C4-2B (cell line): Measurements from ENCODE around the gene PCSK5.

Experiments used
- H3K27ac ChIP-seq: fragments of 450-650 bp; 2 replicates; pipeline ENCODE4 v1.5.1; 2017
- ZFX ChIP-seq: fragments of 450-650 bp; IDR thresholded peaks from 2 replicates; pipeline ENCODE4 v1.6.1; 2017
- TF ChIP-seq, protein P1 (sequence below): fragments of 450-650 bp; conservative IDR thresholded peaks from 2 replicates; pipeline ENCODE4 v1.5.1; 2017; ENCODE audit warnings: mild to moderate bottlenecking

PCSK5 gene

DNA sequence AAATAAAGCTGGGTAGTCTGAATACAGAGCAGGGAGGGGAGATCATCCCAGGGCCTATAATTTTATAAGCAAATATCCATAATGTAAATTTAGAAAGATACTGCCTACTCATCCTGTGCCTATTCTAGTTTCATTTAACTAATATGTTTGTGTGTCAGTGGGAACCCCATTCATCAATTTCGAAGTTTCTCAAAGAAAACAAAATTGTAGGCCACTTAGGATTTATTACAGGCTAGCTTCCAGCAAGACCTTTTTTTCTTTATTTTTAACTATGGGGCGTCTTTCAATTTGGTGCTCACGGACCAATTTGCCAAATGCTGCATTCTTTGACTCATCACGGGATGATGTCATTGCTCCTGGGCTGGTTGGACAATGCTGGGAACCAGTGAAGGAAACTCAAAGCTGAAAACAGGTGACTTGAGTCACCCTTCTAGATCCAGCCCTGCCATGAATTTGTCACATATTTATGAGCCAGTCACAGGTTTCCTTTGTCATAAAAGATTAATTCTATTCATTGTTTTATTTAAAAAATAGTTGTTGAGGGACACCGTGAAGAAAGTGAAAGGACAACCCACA is 13.4 kb downstream of the PCSK5 start:
- H3K27ac ChIP-seq = no peak overlapping the region
- TF ChIP-seq, protein P1, sequence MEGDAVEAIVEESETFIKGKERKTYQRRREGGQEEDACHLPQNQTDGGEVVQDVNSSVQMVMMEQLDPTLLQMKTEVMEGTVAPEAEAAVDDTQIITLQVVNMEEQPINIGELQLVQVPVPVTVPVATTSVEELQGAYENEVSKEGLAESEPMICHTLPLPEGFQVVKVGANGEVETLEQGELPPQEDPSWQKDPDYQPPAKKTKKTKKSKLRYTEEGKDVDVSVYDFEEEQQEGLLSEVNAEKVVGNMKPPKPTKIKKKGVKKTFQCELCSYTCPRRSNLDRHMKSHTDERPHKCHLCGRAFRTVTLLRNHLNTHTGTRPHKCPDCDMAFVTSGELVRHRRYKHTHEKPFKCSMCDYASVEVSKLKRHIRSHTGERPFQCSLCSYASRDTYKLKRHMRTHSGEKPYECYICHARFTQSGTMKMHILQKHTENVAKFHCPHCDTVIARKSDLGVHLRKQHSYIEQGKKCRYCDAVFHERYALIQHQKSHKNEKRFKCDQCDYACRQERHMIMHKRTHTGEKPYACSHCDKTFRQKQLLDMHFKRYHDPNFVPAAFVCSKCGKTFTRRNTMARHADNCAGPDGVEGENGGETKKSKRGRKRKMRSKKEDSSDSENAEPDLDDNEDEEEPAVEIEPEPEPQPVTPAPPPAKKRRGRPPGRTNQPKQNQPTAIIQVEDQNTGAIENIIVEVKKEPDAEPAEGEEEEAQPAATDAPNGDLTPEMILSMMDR = no peak
- TF ChIP-seq ZFX = no peak

DNA sequence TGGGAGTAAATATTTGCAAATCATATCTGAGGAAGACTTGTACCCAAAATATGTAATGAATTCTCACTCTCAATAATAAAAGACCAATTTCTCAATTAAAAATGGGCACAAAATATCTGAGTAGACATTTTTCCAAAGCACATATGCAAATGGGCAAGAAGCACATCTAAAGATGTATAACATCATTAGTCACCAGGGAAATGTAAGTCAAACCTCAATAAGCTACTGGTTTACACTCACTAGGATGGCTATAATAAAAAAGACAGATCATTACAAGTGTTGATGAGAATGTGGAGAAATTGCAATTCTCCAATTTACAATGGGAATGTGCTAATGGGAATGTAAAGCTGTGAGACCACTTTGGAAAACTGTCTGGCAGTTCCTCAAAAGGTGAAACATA is 13.9 kb downstream of the PCSK5 start:
- TF ChIP-seq, protein P1 = no peak
- TF ChIP-seq ZFX = no peak
- H3K27ac ChIP-seq = no peak overlapping the region

DNA sequence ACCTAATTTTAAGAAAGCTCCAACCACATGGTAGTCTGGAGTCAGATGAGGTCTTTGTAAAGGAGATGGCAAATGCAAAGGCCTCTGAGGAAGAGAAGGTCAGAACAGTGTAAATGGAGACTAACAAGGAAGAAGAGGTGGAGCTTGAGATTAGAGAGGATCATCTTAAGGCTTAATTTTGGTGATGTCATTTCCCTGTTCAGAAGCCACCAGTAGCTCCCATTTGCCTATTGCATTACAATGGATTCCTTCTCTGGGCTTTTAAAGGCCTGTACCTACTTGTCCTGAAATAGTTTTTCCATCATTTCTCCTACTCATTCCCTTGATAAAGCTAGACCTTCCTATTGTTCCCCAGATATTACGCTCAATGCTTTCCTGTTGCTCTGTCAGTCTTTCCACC is 16.1 kb downstream of the PCSK5 start:
- TF ChIP-seq, protein P1 = no peak
- no peak for TF ChIP-seq ZFX
- no peak overlapping the region for H3K27ac ChIP-seq

DNA sequence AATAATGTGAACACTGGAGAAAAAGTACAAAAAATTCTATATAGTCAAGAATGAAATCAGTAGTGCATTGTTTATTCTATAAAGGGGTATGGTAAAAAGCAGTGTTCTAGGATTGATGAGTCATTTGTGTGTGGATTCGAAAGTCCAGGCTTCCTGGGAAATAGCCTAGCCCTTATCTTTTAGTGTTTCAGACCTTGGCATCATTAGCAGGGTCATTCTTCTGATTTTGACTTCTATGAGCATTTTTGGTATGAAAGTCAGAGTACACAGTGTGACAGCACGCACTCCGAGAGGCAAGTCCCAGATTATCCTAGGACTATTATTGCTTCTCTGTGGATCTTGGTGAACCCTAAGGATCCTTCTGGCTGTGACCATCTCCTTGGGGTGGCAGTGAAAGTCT is 16.9 kb downstream of the PCSK5 start:
- no peak overlapping the region for H3K27ac ChIP-seq

DNA sequence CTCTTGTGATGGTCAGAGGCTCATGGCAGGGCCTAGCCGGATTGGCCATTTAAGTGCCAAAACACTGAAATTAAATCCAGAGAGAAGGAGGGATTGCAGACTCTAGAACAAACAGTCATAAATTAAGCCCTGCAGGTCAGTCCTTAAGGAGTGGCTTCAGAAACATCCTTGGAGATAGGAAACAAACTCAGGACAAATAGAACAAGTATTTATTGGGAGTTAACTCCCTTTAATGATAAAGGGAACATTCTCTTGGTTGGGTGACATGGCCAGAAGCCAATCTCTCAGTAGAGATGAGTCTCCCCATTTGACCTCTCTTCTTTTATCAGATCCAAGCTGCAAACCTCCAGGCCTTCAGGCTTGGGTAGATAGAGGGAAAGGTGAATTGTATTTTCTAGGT is 17.4 kb downstream of the PCSK5 start:
- TF ChIP-seq ZFX = no peak
- TF ChIP-seq, protein P1 = no peak
- H3K27ac ChIP-seq = no peak overlapping the region

More for the DNA sequence above, 16.9 kb downstream of the PCSK5 start:
- TF ChIP-seq, protein P1 = no peak
- TF ChIP-seq ZFX = no peak

DNA sequence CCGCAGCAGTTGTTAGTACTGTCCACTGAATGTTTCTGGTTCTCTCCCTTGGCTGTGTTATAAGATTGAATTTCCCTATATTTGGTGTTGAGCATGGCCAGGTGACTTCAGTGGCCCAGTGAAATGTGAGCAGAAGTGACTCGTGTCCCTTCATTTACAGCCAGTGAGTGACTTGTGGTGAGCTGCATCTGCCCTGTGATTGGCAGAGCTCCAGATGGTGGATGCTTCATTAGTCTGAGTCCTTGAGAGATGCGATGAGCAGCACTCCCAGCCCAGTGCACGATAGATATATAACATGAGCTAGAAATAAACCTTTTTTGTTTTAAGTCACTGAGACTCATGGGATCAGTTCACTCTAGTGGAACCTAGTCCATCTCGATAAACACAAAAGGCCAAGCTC is 19.3 kb downstream of the PCSK5 start:
- no peak for TF ChIP-seq ZFX
- TF ChIP-seq, protein P1 = no peak

DNA sequence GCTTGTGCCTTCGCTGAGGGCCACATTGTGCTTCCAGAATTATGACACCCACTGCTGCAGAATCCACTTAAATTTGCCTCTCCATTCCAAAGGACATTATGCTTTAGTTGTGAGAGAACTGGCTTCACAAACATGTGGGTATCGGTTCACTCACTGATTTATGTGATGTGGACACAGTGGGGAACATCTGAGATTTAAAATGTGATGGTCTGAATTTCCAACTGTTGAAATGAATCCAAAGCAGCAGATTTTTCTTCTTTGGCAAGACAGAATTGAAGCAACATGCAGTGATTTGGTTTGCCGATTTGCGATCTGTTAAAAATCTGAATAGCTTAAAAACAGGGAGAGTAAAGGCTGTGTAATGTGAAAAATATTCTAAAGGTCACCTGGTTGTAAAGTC is 20.3 kb downstream of the PCSK5 start:
- TF ChIP-seq, protein P1 = no peak
- no peak for TF ChIP-seq ZFX
- no peak overlapping the region for H3K27ac ChIP-seq

More for the DNA sequence above, 19.3 kb downstream of the PCSK5 start:
- H3K27ac ChIP-seq = no peak overlapping the region
